Stimulated activated CD8-positive, alpha-beta memory T cell treated with anti-CD3 and anti-CD28 coated beads, Interleukin-7, amount 100 ng/mL, for 48 hours (primary cell): ENCODE results near the gene BCORL1.

Source experiments
- DNase-seq, 2 donors: peaks; one replicate each; pipeline ENCODE4 v3.0.0-alpha.2; 2020; ENCODE audit warnings: low read depth in 1 of 2; ENCODE audit errors: extremely low read depth in 1 of 2

BCORL1 gene

DNA sequence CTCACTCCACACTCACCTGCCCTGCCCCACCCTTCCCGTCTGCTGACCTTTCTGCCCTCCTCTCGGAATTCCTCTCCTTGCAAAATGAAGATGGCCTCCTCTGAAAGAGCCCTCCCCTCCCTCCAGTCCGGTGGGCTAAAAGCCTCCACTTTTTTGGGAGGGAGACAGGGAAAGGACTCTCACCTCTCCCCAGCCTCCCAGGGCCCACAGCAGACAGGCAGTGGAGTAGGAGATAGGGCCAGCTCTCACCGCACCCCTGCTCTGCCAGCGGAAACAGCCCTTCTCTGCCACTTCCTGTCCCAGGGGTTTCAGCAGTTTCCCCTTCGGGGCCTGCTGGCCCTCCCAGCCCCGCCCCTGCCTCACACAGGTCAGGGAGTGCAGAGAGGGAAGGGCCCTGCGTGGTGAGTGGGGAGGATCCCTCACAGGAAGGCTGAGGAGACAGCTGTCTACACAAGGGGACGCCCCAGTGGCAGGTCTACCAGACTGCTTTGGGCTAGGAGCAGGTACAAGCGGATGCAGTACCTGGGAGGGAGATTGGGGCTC is 109.6 kb downstream of the BCORL1 start:
- DNase-seq = peak; percentile 74 to 83

DNA sequence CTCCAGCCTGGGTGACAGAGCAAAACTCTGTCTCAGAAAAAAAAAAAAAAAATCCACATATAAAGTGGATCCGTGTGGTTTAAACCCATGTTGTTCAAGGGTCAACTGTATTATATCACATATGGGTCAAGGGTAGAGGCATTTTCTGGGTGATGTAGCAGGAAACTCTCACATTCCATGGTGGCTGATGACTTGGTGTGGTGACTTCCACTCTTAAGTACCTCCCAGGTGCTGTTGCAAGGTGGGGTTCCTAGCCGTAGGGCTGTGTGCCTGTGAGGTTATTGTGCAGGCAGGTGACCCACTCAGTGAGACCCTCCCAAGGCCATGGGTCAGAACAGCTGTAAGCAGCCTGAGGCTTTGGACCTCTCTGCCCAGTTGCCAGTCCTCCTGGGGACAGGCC is 110.8 kb downstream of the BCORL1 start:
- DNase-seq = no peak

DNA sequence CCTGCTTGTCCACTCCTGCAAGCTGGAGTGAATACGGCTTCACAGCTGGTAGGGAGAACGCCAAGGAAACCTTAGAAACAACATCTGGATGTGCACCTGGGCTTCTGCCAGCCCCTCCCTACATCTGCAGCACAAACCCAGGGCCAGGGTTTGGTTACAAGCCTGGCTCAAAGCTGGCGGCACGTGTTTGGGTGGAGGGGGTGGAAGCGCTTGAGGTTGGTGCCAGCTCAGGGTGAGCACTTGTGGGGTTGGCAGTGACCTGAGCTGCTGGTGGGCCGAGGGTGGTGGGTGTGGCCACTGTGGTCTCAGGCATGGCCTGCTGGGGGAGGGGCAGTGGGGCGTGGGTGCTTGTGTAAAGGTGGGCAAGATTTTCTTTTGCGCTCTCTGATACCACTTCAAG is 112.3 kb downstream of the BCORL1 start:
- no peak for DNase-seq

DNA sequence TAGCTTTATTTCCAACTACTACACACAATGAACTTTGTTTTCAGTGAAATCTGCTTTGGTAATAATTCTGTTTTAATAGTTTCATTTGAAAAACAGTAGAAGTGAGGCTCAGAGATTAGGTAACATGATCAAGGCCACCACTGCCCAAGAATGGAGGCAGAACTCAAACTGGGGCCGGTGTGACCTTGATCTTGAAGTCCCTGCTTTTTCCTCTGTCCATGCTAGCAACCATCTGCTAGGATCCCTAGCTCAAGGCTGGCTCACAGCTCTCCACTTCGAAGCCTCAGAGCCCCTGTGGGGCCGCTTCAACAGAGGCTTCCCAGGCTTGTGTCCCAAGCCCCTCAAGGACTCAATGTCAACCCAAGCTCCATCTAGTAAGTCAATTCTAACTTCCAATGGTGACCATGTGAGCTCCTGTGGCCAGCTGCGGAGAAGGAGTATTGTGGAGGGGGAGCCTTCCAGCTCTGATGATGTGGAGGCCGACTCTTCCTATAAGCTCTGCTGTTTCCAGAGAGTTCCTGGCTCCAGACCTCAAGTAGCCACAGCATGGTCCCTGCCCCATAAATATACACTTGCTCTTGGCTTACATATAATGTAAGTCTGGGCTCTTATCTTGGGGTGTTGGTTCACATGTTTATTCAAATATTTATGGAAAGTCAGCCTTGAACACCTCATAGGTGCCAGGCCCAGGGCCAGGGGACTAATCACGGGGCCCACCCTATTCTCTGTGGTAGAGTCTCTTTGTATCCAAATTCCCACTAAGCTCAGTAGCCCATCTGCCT is 113.0 kb downstream of the BCORL1 start:
- no peak for DNase-seq

DNA sequence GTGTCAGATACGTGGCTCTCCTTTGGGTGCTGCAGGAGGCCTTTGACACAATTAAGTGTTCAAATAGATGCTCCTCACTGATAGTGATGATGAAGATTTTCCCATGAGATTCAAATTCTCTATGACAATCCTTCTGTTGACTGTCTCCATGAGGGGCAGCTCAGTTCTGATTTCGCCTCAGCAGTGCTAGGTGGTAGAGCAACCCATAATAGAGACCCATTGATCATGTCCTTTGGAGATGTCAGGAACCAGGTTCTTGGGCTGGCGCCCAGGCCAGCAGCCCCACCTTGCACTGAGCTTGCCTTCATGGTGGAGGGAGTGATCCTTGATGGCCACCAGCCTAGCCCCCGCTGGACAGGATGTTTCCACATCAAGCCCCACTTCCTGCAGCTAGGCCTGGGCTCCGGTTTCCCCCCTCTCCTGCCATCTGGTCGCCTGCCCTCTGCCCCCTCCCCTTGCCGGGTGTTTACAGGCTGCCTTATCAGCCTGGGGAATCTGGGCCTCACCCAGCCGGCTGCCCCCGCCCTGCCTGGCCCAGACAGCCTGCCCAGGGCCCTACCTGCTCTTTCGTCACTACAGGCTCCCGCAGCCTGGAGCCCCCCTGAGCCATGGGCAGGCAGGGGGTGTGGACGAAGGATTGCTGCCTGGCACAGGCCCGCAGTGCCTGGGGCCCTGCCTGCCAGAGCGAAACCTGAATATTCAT is 115.2 kb downstream of the BCORL1 start:
- no peak for DNase-seq

DNA sequence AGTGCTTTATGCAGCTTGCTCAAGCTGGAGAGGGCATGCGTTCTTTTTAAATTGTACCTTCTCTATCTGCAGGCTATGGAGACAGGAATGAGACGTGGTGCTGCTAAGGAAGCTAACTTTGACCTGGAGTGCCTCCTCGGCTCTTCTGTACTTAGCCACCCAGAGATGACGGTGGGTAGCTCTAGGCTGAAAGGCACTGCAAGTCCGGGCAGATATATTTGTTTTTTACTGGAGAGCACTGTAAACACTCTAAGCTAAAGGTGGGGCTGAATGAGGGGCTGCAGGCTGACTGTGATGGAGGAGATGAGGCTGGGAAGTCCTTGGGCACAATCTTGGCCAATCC is 115.7 kb downstream of the BCORL1 start:
- DNase-seq = no peak

DNA sequence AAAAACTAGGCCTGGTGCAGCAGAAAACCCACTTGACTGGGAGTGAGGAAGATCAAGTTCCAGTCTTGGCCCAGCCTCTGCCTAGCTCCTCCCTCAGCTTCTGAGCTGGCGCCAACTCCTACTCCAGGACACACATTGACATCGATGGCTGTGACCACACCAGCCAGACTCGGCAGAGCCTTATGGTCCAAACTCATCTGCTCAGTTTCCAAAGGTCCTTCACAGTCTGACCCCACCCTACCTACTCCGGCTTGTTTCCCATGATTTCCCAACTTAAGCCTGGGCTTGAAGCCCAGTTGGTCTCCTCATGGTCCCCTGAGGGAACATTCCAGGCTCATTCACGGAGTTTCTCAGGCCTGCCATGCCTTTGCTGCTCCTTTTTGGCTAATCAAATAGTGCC is 117.7 kb downstream of the BCORL1 start:
- no peak for DNase-seq

DNA sequence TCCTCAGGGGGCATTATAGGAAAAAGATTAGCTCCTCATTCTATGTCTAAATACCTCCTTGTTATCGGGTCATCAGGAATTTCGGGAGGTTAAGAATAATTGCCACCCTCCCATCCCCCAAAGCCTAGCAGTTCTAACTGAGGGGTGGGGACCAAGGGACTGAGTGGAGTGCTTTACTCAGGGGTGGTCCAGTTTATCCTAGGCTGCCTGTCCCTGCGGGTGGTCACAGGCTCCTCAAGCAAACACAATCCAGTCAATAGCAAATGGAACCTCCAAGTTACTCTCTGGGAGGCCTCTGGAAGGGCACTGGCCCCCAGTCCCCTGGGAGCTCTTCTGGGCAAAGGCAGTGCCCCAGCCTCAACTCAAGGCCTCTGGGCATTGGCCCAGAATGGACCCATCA is 121.2 kb downstream of the BCORL1 start:
- no peak for DNase-seq

DNA sequence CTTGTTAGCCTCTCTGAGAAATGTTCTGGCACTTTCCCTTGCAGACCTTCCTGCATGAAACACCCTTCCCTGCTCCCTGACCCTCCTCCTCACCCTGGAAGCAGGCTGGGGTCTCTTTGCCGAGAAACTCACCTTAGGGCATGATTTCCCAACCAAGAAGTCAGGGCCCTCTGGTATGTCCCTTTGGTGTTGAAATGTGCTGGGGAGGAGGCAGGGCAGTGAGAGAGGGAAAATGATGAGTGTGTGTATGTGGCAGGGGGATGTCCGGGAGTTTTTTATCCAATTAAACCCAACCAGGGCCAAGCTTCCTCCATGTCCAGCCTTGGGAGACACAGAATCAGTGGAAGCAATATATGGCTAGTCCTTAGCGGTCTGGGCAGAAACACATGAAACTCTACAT is 122.8 kb downstream of the BCORL1 start:
- DNase-seq = no peak

DNA sequence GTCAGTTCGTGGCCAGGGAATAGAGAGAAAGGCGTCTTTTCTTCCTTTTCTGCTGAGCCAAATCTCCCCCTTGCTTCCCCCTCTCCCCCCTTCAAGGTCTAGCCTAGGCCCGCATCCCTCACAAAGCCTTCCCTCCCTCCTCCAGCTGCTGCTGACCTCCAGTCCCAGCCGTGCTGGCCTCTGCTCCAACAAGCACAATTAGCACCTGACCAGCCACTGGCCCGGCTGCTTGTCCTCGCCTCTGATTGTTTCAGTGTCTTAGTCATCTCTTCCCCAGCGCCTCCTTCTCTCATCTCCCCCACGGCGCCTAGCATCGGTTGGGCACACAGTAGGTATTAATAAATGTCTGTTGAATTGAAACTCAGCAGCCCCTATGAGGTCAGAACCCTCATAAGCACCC is 123.6 kb downstream of the BCORL1 start:
- DNase-seq = no peak
